Astrocyte (in vitro differentiated cells and primary cell): Measurements from ENCODE around the gene P2RY4.

Experiments used
- CTCF ChIP-seq: IDR thresholded peaks from 2 replicates; pipeline ENCODE4 v1.5.1; 2011; ENCODE audit warnings: low read depth, mild to moderate bottlenecking, inconsistent platforms, low read length, moderate library complexity; ENCODE audit not compliant: insufficient read depth
- EZH2 ChIP-seq: IDR thresholded peaks from 2 replicates; pipeline ENCODE4 v1.6.1; 2012; ENCODE audit warnings: mild to moderate bottlenecking, low read length, inconsistent platforms; ENCODE audit not compliant: insufficient read depth

DNA sequence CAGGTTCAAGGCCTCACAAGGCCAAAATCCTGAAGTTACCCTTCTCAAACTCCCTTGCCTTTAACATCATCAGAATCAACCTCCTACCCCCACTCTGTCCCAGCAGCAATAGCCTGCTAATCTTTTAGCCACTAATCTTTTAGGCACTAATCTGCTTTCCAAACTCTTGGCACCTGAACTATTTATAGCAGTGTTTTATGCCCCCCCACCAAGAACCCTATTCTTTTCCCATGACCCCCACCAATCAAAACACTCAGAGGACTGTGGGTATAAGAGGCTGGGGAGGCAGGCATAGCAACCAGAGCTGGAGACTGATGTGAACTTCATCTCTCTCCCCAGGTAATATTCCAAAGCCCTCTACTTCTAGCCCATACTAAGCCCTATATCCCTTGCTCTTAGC is 8.0 kb upstream of the P2RY4 start, which contains the start of gene ARR3:
- no peak for TF ChIP-seq CTCF
- TF ChIP-seq EZH2: no peak
